HG02798 (cell line): ENCODE measurements around the gene HDGFL2.
"Not testable (repeated sequence)": the region's sequence is repeated elsewhere in the genome, so short reads cannot be mapped to it uniquely, and the experiment has no call there.

Experiments
- ATAC-seq: cut with Tn5 transposase; IDR thresholded peaks from one replicate; pipeline ENCODE4 v1.9.1; 2021; ENCODE audit warnings: mild to moderate bottlenecking; ENCODE audit not compliant: unreplicated experiment, poor library complexity

The HDGFL2 gene

DNA sequence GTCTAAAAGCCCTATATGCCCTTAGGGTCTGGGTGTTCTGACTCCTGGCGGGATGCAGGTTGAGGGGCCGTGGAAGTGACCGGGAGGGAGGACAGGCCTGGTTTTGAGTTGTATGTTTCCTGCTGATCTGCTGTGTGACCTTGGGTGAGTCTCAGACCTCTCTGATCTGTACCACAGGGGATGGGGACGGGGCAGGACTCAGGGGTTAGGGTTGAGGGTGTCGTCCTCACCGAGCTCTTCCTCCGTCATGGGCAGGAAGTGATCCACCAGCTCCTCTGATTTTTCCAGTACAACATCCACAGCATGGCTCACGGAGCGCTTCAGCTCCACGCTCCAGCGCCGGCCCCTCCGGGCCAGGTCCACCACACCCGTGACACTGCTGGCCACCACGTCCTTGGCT, 56.7 kb downstream of the HDGFL2 start:
- no peak for ATAC-seq

DNA sequence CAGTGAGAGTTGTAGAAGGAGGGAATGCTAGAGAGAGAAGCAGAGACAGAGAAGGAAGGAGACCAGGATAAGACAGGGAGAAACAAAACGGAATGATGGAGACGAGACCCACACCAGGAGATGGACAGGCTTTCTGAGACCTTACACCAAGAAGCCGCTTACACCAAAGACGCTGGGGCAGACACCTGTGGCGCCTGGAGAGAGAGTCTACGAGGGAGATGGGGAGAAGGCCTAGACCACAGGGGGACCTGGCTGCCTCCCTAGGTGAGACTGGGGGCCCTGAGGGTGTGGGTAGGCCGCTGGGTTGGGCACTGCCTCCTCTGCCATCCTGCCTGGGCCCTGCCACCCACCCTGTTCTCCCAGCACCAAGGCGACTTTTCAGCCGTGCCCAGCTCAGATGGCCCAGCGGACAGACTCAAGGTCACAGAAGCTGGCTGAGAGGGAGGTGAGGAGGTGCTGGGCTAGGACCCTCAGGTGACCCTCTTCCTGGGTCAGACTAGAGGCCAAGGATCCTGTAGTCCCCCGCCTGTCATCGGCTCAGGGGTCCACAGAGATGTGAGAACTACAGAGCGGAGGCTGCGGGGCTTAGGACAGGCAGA, 57.9 kb downstream of the HDGFL2 start:
- no peak for ATAC-seq

DNA sequence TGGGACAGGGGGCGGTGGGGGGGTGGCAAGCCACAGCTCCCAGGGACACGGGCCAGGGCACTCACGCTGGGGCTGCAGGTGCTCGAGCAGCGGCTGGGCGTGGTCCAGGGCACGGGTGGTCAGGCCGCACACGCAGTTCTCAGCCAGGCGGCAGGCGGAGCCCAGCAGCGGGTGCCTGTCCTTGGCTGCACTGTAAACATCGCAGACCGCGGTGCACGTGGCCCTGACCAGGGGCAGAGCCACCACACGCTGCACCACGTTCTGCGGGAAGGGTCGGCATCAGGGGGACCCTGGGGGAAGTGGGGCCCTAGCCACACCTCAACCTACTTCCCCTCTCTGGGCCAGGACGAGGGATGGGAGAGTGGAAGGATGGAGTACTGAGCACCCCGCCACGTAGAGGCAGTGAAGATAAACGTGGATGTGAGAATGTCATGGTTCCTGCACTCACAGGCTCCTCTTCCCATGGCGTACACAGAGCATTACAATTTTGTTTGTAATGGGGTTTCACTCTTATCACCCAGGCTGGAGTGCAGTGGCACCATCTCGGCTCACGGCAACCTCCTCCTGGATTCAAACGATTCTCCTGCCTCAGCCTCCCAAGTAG, 59.6 kb downstream of the HDGFL2 start:
- no peak for ATAC-seq

DNA sequence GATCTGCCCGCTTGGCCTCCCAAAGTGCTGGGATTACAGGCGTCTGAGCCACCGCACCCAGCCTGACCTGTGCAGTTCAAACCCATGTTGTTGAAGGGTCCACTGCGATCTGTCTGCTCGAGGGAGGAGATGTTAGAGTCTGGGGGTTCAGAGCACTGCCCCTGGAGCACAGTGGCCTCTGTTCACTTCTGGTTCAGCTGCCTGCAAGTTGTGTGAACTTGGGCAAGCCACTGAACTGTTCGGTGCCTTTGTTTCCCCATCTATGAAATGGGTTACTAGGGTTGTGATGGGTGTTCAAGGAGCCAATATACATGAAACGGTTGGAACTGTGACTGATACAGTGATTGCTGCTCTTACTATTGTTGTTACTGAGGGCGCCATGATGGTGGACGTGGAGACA, 61.2 kb downstream of the HDGFL2 start:
- ATAC-seq, result no peak

DNA sequence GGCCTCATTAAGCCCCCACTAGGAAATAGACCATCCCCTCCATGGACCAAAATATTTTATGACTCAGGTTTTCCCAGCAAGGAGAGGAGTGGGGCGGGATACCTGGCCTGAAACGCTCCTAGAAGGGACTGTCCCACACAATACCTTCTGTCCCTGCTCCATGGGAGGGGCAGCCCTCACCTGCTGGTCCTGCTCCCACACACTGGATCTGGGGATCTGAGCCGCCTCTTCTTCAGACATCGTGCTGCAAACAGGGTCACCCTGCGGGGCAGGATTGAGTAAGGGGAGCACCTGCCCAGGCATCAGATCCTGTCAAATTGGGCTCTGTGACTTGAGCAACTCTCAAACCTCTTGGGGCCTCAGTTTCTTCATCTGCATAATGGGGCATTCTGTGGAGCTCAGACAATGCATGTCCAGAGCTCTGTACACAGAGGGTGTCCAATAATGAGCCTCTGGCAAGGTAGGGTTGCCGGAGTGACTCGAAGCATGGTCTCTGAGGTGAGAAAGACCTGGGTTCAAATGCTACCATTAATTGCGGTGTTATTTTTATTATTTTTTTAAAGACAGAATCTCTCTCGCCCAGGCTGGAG, 61.8 kb downstream of the HDGFL2 start:
- ATAC-seq, result no peak

DNA sequence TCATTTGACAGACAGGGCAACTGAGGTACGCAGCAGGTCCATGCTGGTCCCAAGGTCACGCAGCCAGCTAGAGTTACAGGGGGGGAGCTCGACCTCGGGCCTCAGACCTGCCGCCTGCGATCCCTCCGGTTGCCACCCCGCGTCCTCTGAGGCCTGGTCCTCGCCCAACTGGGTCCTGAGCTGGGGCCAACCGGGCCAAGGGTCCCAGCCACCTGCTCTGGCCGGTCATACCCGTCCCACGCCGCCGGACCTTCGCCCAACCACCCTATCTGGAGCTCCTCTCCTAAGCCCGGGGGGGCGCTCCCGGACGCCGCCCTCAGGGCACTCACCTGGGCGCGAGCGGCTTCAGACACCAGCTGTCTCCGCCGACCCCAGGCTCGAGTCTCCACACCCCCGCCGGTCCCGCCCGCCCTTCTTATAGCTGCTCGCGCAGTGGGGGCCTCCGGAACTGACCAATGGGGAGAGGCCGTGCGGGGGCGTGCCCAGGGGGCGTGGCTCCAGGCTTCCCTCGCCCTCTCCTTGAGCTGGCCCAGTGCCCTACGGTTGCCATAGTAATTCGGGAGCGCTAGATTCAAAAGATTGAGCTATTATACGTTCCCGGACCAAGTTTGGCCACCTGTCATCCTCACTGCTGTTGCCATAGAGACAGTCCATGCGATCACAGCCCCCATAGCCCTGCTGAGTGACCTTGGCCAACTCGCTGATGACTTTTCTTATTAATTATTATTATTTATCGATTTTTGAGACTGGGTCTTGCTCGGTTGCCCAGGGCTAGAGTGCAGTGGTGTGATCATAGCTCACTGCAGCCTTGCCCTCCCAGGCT, 63.0 kb downstream of the HDGFL2 start, which contains the start of gene PLIN5:
Gene PLIN5 (minus strand): TSS at position 389 of the 823 bp plus-strand sequence. CDS start 1,150 bp downstream, outside the sequence.
- no peak for ATAC-seq

DNA sequence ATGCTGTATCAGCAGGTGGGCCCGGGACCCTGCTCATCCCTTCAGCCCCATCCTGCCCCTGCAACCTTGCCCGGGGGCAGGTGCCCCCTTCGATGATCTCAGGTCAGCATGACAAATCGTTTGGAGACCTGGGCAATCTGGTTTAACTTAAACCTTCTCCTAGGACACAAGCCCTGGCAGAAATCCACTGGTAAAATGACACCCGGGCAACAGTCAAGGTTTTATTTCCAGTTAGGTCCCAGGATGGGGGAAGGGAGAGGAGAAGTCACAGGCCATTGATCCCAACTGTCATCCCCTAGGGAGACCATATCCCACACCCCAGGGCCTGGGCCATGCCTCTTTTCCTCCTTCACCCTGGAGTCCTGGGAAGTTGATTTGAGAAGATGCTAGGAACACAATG, 64.7 kb downstream of the HDGFL2 start:
- no peak for ATAC-seq

DNA sequence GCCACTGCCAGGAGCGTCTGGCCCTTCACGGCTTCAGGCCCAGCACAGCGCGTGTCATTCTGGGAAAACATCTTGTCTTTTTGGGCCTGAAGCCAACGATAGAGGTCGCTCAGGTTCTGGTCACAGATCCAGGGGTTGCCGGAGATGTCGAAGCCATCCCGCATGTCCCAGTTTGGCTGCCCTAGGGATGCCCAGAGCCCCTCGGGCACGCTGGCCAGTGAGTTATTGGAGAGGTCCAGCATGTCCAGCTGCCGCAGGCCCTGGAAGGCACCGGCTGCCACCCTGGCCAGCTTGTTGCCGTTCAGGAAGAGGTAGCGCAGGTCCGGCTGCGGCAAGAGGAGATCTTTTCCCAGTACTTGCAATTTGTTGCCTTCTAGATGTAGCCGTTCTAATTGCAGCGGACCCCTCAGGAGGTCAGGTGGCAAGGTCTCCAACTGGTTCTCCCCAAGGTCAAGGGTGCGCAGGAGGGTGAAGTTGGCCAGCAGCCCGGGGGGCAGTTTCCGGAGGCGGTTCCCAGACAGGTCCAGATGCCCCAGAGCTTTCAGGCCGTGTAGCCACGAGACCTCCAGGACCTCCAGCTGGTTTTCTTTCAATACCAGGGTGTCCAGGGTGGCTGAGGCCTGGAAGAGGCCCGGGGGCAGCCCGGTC, 66.0 kb downstream of the HDGFL2 start:
- ATAC-seq, result no peak

DNA sequence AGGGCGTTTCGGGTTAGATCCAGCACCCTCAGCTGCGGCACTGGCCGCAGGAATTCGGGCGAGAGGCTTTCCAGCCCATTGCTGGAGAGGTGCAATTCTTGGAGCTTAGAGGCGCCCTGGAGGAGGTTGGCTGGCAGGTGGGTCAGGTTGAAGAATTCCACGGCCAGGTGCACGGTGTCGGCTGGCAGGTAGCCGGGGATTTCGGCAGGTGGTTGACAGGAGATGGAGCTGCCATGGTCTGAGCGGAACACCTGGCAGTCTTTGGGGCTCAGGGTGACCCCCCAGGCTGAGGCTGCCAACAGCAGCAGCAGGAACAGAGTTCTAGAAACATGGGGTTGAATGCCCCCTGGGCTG, 66.5 kb downstream of the HDGFL2 start:
- no peak for ATAC-seq

DNA sequence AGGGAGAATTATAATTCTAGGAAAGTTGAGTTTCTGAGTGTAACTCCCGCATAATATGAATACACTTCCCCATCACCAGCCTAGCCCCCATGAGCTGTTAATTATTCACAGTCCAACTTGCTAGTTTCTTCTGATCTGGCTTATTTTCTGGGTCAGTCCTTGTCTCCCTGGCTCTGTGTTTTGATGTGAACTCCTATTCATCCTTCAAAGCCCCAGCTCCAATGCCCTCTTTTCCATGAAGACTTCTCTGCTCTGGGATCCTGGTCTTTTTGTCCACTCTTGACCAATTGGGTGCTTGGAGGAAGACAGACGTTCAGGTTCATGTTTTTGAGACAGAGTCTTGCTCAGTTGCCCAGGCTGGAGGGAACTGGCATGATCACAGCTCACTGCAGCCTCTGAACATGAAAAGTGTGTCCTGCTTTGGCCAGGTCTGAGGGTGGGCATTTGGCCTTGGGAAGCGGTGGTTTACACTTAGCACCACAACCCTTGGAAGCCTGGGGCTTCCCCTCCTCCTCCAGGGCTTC, 67.1 kb downstream of the HDGFL2 start:
- ATAC-seq, result no peak

DNA sequence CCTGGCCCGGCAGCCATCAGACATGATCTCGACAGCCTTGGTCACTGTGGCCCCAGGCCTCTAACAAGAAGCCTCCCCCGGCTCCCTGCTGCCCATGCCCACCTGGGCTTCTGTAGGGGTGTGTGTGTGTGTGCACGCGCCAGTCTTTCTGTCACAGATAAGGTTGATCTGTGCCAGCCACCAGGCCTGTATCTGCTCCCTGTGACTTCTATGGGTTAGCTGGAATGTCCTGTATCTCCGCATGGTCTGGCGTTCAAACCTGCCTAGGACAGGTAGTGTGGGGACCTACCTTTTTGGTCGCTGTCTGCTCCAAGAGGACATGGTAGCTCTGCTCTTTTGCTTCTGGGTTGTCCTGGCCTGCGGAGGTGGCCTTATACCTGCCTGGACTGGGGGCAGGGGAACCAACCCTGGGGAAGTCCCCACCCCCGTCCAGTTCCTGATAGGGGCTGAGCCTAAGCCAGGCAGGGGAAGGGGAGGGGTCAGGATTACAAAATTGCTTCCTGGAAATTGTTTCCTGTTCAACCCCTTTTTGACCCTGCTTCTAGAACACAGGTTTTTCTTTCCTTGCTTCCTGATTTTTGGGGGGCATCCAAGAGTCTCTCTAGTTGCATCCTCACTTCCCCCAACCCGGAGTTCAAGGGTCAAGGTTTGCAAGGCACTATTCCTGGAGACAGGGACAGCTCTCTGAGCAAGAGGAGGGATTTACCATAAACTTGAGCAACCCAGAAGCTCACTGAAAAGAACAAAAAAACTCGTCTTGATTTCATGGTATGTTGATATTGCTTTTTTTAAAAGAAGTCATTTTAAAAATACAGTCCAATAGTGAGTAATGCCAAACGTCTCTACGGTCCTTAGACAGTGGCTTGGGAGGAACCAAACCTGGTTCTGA, 67.8 kb downstream of the HDGFL2 start, which contains the start of gene LRG1:
Gene LRG1 (minus strand): TSS at position 344 of the 889 bp plus-strand sequence. CDS start 23 bp downstream, at position 321.
- ATAC-seq, result no peak

DNA sequence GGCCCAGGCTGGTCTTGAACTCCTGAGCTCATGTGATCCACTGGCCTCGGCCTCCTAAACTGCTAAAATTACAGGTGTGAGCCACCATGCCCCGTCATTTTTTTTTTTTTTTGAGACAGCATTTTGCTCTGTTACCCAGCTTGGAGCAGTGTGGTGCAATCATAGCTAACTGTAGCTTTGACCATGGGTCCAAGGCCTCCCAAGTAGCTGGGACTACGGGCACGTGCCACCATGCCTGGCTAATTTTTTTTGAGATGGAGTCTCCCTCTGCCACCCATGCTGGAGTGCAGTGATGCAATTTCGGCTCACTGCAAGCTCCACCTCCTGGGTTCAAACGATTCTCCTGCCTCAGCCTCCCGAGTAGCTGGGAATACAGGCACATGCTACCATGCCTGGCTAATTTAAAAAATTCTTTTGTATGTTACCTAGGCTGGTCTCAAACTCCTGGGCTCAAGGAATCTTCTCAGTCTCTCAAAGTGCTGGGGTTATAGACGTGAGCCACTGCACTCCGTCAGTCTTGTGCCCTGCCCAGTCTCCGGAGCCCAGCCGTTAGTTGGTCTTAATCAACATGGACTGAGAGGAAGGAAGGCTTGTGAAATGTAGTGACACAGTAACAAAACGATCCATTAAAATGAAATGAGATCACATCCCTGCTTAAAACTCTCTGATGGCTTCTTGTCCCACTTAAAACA, 69.2 kb downstream of the HDGFL2 start:
- ATAC-seq, result no peak

DNA sequence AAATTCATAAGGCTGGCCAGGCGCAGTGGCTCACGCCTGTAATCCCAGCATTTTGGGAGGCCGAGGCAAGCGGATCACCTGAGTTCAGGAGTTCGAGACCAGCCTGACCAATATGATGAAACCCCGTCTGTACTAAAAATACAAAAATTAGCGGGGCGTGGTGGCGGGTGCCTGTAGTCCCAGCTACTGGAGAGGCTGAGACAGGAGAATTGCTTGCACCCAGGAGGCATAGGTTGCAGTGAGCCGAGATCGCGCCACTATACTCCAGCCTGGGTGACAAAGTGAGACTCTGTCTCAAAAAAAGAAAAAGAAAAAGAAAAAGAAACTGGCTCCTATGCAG, 69.7 kb downstream of the HDGFL2 start:
- not testable (repeated sequence) for ATAC-seq

DNA sequence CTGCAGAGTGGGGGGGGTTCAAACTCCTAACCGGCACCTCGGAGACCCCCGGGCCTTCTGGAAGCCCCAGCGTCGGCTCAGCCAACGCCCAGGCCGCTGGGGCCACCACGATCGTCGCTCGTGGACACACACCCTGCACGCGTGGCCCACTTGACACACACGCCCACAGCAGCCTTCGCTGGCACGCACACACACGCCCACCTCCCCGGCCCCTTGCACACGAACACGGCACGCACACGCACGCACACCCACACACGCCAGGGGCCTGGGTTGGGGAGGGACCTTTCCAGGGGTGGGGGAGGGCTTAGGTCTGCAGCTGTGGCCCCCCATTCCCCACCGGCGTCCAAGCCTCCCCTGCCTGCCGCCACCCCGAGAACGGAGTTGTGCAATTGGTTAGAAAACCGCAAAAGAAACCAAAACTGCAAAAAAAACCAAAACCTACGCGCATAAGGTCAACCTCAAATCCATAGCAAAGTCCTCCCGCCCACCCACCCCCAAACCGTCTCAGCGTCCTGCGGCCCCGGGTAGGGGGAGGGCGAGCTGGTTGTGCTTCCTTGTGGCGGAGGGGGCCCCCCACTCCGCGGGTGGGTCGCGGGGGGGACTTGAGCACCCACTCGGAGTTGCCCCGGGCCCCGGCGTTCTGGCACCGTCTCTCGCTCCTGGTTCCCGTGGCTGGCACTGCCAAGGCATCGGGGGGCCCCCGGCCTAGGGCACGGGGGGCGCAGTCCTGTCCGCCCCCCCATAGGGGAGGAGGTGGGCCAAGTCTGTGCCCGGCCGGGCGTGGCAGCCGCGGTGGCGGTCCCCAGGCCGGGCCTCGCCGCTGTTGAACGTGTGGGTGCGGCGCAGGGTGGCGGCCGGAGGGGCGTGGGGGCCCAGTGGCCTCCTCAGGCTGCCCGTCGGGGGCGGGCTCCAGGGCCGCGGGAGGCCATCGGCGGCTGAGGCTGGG, 71.1 kb downstream of the HDGFL2 start:
- no peak for ATAC-seq

DNA sequence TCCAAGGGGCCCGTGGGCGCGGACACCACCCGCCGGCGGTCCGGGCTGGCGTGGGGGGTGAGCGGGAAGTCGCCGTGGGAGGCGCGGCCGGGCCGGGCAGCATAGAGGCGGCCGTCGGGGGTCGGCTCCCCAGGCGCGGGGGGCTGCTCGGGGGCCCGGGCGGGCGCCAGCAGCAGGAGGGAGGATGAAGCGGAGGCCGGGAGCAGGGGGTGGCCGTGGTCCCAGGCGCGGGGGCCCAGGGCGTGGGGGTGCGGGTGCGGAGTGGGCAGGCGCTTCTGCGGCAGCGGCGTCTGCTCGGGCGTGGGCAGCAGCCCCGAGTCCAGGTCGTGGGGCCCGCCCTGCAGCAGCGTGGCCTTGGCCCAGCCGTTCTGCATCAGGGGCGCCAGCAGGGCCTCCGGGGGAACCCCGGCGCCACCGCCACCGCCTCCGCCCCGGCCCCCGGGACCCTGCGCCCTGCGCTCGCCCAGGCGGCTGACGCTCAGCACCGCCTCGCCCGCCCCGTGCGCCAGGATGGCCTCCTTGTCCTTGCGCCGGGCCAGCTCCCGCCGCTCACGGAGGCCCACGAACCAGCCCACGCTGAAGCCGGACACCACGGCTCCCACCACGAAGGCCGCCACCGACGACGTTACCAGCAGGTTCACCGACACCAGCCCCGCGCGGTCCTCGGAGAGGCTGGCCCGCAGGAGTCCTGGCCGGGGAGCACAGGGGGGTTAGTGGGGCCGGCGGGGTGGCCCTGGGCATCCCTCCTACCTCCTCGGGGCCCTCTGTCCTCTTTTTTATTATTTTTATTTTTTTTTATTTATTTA, 71.9 kb downstream of the HDGFL2 start:
- ATAC-seq, result no peak

DNA sequence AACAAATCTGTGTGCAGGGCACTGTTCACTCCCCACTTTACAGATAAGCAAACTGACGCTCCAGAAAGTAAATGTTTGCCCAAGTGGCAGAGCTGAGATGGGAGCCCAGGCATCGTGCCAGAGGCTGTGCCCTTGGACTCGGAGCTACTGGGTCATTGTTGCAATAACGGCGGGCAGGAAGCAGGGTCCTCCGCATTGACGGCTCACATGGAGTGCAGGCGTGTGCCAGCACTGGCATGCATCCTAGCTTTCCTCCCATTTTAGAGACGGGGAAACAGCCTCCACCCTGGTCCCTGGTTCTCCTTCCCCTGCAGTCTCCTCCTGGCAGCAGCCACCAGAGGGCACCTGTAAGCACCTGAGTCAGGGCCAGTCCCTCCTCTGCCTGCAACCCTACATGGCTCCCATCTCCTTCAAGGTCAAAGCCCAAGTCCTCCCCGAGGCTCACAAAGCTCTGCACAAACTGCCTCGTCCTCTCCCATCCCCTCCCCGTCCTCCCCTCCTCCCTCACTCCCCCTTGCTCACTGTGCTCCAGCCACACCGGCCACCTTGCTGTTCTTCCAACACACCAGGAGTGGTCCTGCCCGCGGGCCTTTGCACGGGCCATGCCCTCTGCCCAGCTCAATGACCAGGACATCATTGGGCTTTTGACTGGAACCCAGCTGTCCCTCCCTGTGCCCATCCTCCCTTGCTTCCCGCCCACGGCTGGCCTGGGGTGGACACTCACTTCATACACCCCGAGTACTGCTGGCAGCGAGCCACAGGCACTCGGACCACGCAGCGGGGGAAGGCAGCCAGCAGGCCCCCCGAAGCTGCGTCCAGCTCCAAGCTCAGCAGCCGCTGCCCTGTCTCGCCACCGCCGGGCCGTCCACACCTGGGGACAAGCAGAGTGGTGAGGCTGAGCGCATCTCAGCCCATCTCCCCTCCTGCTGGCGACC, 75.5 kb downstream of the HDGFL2 start:
- ATAC-seq, result no peak
